Peyer's patch (tissue), 4 donors: Measurements from ENCODE around the gene SORBS2.

Source experiments
- CTCF ChIP-seq, 6 experiments: fragments of 450-650 bp in 4 of 6; fragments of 200-600 bp in 2 of 6; sonication (generic) in 1 of 6; IDR thresholded peaks; one replicate each; pipeline ENCODE4 v1.5.1; 2017 to 2019; ENCODE audit warnings: antibody characterized with exemption in 6 of 6, mild to moderate bottlenecking in 3 of 6, moderate library complexity in 1 of 6
- POLR2A ChIP-seq, 2 donors: fragments of 450-650 bp; IDR thresholded peaks; one replicate each; pipeline ENCODE4 v1.5.1; 2017; ENCODE audit warnings: antibody characterized with exemption in 2 of 2, mild to moderate bottlenecking in 2 of 2, moderate library complexity in 2 of 2

- TF ChIP-seq CTCF (IDR thresholded peaks at IDR 0.05) (no peak), POLR2A (IDR thresholded peaks at IDR 0.05) (no peak)
These were observed 241.3 kb downstream of the SORBS2 start for GRCh38 chr4:185570727-185571126.
